IPS DF 4.7 (cell line): Measurements from ENCODE around the gene IMPA2.

Experiments used
- DNase-seq: peaks from one replicate; pipeline ENCODE4 v3.0.0-alpha.2; 2013; ENCODE audit warnings: low spot score; ENCODE audit errors: extremely low read depth

Gene IMPA2

GRCh38 chr18:11989966-11990380, 8.7 kb downstream of the IMPA2 start:
- no peak for DNase-seq

DNA sequence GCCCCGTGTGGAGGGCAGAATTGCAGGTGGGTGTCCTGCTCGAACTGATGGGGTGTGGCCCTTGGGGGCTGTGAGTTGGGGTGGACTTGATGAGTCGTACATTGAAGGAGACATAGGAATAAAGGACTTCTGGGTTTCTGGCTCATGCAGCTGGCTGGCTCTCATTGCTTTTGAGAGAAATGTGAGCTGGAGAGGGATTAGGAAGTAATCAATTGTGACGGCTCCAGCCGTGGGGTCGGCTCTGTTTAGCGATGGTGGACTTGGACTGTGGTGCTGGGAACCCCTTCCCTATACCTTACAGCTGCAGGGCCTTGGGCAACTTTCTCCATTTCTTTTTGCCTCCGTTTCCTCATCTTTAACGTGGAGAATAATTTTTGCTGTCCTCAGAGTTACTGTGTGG, 9.2 kb downstream of the IMPA2 start:
- DNase-seq, result no peak

DNA sequence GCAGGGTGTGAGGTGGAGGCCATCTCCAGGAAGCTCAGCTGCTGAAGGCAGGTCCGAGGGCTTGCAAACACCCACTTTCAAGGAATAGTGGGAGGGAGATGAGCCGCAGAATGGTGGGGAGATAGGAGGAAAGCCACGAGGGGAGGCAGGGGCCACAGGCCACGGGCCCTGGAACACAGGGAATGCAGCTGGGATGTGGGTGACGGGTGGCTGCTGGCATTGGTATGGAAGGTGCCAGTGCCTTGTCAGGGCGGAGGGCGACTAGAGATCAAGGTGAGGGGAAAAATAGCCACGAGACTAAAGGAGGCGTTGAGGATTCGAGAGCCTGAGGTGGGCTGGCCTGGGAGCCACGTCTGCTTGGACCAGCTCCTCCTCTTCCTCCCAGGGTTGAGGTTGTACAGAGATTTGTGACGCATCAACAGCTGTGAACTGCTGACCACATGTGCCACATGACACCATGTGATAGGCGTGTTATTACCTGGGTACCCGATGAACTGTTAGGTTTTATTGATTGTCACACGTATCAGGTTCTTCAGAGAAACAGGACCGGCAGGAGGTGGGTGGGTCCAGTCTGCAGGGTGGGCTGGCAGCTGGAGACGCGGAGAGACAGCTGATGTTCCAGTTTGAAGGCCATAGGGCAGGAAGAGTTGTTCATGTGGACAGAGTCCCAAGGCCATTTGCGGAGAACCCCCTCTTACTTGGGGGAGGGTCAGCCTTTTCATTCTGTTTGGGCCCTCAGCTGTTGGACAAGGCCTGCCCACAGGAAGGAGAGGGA, 9.9 kb downstream of the IMPA2 start:
- no peak for DNase-seq

DNA sequence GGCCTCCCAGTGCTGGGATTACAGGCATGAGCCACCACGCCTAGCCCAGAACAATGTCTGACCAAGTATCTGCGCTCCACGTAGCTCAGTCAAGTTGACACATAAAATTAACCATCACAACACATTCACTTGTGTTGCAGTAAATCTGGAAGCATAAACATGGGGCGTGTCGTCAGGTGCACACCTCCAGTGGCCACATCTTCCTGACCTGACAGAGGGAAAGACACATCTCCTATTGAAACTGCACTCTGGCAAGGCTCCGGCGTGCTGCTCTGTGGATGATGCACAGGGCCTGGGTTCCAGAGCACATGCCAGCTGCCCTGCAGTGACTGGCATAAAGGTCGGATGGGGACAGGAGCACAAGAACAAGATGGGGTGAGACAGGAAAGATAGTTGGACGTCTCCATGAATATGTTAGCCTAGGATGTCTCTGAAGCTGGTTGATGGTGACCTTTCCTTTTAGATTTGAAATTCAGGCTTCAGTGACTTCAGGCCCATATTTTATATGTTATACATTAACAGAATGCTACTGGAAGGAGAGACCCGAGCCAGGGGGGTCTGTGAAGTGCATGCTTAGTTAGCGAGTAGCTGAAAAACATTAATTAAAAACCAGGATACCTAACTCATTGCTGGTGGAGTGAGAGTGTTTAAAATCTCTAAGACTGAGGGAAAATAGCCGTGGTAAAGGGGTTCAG, 10.9 kb downstream of the IMPA2 start:
- no peak for DNase-seq

- no peak for DNase-seq
These were observed 12.1 kb downstream of the IMPA2 start for GRCh38 chr18:11993264-11993916.

- DNase-seq, result no peak
These were observed 13.0 kb downstream of the IMPA2 start for GRCh38 chr18:11994336-11994702.

DNA sequence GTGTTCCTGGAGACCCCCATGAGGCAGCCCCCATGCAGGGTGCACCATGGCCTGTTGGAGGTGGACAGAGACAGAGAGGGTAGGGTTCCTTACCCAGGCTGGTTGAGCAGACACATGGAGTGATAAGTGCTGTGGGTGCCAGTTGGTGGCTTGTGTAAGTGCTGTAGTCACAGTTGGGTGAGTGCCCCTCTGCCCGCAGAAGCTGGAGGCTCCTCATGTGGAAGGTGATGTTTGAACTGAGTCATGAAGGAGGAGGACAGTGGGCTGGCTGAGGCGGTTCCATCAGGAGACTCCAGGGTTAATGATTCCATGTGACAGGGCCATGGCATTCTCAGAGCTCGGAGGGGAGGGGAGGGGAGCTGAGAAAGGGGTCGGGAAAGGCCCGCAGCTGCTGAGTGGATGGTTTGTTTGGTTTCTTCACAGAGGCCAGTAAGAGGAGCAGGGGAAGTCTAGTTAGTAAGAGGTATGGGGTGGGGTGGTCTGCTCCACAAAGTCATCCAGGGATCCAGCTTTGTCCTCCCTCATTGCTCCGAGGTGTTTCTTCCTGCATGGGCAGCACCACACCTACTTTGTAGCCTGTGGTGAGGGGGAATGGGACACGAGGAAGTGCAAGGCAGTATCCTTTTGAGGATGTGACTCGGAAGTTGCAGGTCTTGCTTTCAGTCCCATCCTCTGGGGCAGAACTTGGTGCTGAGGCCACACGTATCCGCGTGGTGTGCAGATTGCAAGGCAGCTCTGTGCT, 13.6 kb downstream of the IMPA2 start:
- no peak for DNase-seq

DNA sequence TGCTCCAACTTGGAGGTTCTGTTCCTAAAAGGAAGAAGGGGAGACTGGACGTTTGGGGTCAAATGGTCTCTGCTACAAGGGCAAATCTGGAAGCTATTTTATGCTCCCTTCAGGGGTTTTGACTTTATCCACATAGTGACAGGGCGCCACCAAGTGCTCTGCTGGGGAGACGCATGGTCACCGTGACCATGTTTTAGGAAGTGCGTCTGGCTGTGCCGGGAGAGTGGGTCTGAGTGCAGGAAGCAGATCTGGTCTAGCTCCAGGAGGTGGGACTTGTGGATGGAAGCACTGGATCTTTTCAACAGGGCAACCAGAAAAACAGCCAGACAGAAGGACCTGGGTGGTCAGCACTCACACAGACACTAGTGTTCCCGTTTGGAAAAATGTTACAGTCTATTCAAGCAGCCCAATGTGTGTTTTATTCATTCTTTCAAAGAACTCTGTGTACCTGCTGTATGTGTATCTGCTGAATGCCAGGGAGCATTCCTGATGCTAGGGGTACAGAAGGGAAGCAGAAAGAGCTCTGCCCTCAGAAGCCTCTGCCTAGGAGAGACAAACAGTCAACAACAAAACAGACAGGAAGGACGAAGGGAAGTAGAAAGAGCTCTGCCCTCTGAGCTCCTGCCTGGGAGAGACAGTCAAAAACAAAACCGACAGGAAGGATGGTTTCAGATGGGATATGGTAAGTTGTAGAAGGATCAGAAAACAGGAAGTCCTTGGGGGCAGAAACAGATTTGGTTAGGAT, 14.3 kb downstream of the IMPA2 start:
- no peak for DNase-seq

GRCh38 chr18:11996190-11996754, 15.0 kb downstream of the IMPA2 start:
- DNase-seq, result no peak

DNA sequence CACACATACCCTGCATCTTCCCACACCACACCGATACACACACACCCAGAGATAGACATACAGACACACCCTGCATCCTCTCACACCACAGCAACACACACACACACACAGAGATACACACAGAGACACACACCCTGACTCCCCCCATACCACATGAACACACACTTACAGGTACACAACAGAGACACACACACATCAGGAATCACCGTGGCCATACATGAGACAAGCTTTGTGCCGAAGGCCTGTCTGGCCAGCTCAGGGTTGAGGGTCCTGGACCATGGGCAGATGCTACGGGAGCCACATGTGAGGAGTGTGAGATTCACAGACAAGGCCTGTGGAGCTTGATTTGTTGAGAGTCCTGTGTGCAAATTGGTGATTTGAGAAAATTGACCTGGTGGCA, 15.6 kb downstream of the IMPA2 start:
- no peak for DNase-seq

GRCh38 chr18:11997466-11997865, 16.2 kb downstream of the IMPA2 start:
- no peak for DNase-seq

DNA sequence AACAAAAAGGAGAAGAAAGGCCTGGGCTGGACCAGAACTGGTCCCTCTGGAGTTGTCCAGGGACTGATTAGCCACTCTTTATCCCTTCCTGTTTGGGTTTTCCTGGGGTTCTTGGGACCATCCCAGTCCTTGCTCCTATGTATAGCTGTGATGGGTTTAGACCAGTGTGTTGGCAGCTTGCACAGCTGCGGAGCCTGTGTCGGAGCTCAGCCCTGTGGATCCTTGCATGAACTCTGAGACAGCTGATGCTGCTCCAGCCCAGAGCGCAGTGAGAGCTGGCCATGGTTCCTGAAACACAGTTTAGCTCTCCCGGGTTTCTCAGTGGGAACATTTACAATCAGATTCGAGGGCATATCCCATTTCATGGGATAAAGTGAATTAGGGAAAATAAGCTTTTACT, 16.9 kb downstream of the IMPA2 start:
- no peak for DNase-seq

GRCh38 chr18:11999429-11999828, 18.1 kb downstream of the IMPA2 start:
- DNase-seq, result no peak

GRCh38 chr18:12000072-12000659, 18.9 kb downstream of the IMPA2 start:
- DNase-seq, result no peak

DNA sequence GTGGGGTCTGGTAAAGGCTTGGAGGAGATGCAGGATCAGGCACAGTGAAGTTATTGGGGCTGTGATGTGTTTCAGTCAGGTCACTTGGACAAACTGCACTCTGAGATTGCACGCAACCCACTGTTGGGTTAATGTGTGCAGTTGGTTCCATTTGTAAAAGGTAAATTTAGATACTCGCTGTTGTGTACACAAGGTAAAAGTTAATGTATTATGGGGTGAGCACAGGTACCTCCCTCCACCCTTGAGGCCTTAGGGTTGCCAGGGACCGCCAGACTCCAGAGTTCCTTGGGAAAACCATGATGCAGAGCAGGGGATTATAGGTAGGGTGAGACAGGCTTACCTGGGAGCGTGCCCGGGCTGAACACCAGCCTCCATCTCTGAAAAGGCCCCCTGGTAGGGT, 20.1 kb downstream of the IMPA2 start:
- DNase-seq, result no peak

- no peak for DNase-seq
These were observed 22.6 kb downstream of the IMPA2 start for GRCh38 chr18:12003894-12004293.

- no peak for DNase-seq
These were observed 24.5 kb downstream of the IMPA2 start for GRCh38 chr18:12005538-12006487.

GRCh38 chr18:12006488-12006840, 25.2 kb downstream of the IMPA2 start:
- no peak for DNase-seq

- no peak for DNase-seq
These were observed 25.8 kb downstream of the IMPA2 start for GRCh38 chr18:12007063-12007462.
